Upper lobe of right lung (tissue), 1 donor: ENCODE measurements around the gene APOC1. TPM values are rescaled to one million over a fixed set of nuclear protein-coding genes. Genes with fewer than 3 reads are reported as not detected.
A peak's percentile ranks its signal among the peaks of the same experiment; 100 is the strongest.

Source experiments
- ATAC-seq: fragments of 200-7000 bp; cut with Tn5 transposase; one replicate; pipeline ENCODE4 v1.9.1; 2020; ENCODE audit warnings: mild to moderate bottlenecking, moderate library complexity
- DNase-seq: peaks from one replicate; pipeline ENCODE4 v3.0.0-alpha.2; 2020
- H3K27ac ChIP-seq: fragments of 200-600 bp; one replicate; pipeline ENCODE4 v1.8.0; 2022
- H3K27me3 ChIP-seq: fragments of 200-600 bp; one replicate; pipeline ENCODE4 v1.8.0; 2022; ENCODE audit warnings: mild to moderate bottlenecking
- H3K36me3 ChIP-seq: fragments of 200-600 bp; one replicate; pipeline ENCODE4 v1.8.0; 2022
- H3K4me1 ChIP-seq: fragments of 200-600 bp; one replicate; pipeline ENCODE4 v1.8.0; 2022
- H3K4me3 ChIP-seq: fragments of 200-600 bp; one replicate; pipeline ENCODE4 v1.8.0; 2022; ENCODE audit warnings: mild to moderate bottlenecking
- H3K9me3 ChIP-seq: fragments of 200-600 bp; one replicate; pipeline ENCODE4 v1.8.0; 2022
- CTCF ChIP-seq: fragments of 200-600 bp; IDR thresholded peaks from one replicate; pipeline ENCODE4 v1.8.0; 2022; ENCODE audit warnings: antibody characterized with exemption
- intact Hi-C: fragments of 100-400 bp; cut with DNase I; formaldehyde crosslinking; loops from one replicate; pipeline ENCODE4 v1.11.0; 2022
- total RNA-seq: library from RNA; stranded (reverse); fragmentation: NEBNext Ultra II Directional; extraction: Animal tissue kit (Norgen Biotek cat#: 25700); gene quantifications from one replicate; pipeline ENCODE4 v1.2.1, GENCODE V29; 2021
- donor health status: DM: no; HTN: yes; CAD: no; lungs with severe emphysema.

The APOC1 gene
- total RNA-seq, 1 donor from 2014 or later: 558 TPM

GRCh38 chr19:44955505-44956439, 41.4 kb downstream of the APOC1 start:
- Histone ChIP-seq H3K4me3 (peak overlapping the region; percentile 95), H3K27me3 (no peaks in the 10 kb centered on the region), H3K27ac (peak overlapping the region; percentile 89), H3K9me3 (no peaks in the 10 kb centered on the region), H3K36me3 (peaks cover 5% of the 10 kb centered on the region), H3K4me1 (peaks cover 25% of the 10 kb centered on the region)
- no peak for TF ChIP-seq CTCF
- ATAC-seq (no peak), DNase-seq (no peak)
- intact Hi-C loops: loop anchor here (10.0 kb wide), 1 partner anchor 51 kb away; the partner anchor contains the start of gene APOE

DNA sequence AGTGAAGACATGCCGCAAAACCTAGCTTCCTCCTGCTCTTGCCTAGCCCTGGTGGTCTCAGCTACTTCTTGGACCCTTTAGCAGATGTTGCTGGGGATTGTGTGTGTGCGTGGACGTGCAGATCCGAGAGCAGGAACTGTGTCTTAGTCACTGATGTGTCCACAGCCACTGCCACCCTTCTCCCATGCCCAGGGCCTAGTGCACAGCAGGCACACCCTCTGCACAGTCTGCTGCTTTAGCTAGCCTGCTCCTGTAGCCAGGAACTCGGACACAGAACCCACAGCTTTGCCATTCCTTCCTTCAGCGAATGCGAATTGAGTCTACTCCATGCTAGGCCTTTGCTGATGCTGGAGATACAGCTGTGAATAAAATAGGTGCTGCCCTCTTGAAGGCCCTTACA, 43.1 kb downstream of the APOC1 start:
- Histone ChIP-seq H3K4me1 (peaks cover 25% of the 10 kb centered on the region), H3K36me3 (peaks cover 18% of the 10 kb centered on the region), H3K4me3 (no peak overlapping the region), H3K27ac (no peak overlapping the region), H3K27me3 (no peaks in the 10 kb centered on the region), H3K9me3 (no peaks in the 10 kb centered on the region)
- intact Hi-C loops: loop anchor here (10.0 kb wide), 1 partner anchor 53 kb away; the partner anchor contains the start of gene APOE
- TF ChIP-seq CTCF: no peak
- DNase-seq (no peak), ATAC-seq (no peak)

GRCh38 chr19:44958090-44958489, 43.7 kb downstream of the APOC1 start:
- no peak for TF ChIP-seq CTCF
- H3K27me3 ChIP-seq: no peaks in the 10 kb centered on the region
- no peaks in the 10 kb centered on the region for H3K9me3 ChIP-seq
- H3K36me3 ChIP-seq: peaks cover 23% of the 10 kb centered on the region
- DNase-seq (no peak), ATAC-seq (no peak)
- no peak overlapping the region for H3K27ac ChIP-seq
- peaks cover 25% of the 10 kb centered on the region for H3K4me1 ChIP-seq
- H3K4me3 ChIP-seq: no peak overlapping the region
- intact Hi-C loops: loop anchor here (10.0 kb wide), 1 partner anchor 53 kb away; the partner anchor contains the start of gene APOE

- peaks cover 36% of the 10 kb centered on the region for H3K36me3 ChIP-seq
- H3K9me3 ChIP-seq: no peaks in the 10 kb centered on the region
- no peak overlapping the region for H3K27ac ChIP-seq
- no peak for TF ChIP-seq CTCF
- DNase-seq: no peak
- H3K27me3 ChIP-seq: no peaks in the 10 kb centered on the region
- no peak for ATAC-seq
- intact Hi-C loops: loop anchor here (10.0 kb wide), 1 partner anchor 55 kb away; the partner anchor contains the start of gene APOE
- no peak overlapping the region for H3K4me3 ChIP-seq
- H3K4me1 ChIP-seq: peaks cover 19% of the 10 kb centered on the region
Measured at GRCh38 chr19:44959691-44960090, 45.3 kb downstream of the APOC1 start.

GRCh38 chr19:44960906-44961728, 46.7 kb downstream of the APOC1 start:
- H3K36me3 ChIP-seq: peaks cover 48% of the 10 kb centered on the region
- intact Hi-C loops: no loop called here
- H3K4me3 ChIP-seq: no peak overlapping the region
- TF ChIP-seq CTCF: no peak
- H3K27me3 ChIP-seq: no peaks in the 10 kb centered on the region
- H3K9me3 ChIP-seq: no peaks in the 10 kb centered on the region
- no peak for DNase-seq
- no peak for ATAC-seq
- H3K27ac ChIP-seq: no peak overlapping the region
- peaks cover 15% of the 10 kb centered on the region for H3K4me1 ChIP-seq
